CD4-positive, alpha-beta memory T cell (primary cell): Measurements from ENCODE around the gene TEX50. TPM values are rescaled to one million over a fixed set of nuclear protein-coding genes. Genes with fewer than 3 reads are reported as not detected.
A peak's percentile ranks its signal among the peaks of the same experiment; 100 is the strongest.
"Not testable (repeated sequence)": the region's sequence is repeated elsewhere in the genome, so short reads cannot be mapped to it uniquely, and the experiment has no call there.

ENCODE experiments used
- CTCF ChIA-PET: fragments of 350-600 bp; sonication (Branson Sonifier 250); formaldehyde crosslinking; loops from one replicate; lab custom pipeline; 2021; ENCODE audit warnings: inconsistent platforms; ENCODE audit not compliant: partially characterized antibody; lab: Charles Lee
- POLR2A ChIA-PET: fragments of 350-600 bp; sonication (Branson Sonifier 250); formaldehyde crosslinking; loops from one replicate; lab custom pipeline; 2021; ENCODE audit not compliant: partially characterized antibody; lab: Charles Lee
- DNase-seq, 5 donors: peaks; one replicate each; pipeline versions ENCODE4 v3.0.0 to v3.0.0-alpha.2; 2020 to 2022; ENCODE audit warnings: mixed read lengths in 1 of 5
- H3K27ac ChIP-seq: one replicate; pipeline ENCODE4 v1.7.0; 2013; ENCODE audit warnings: low read depth, low read length
- H3K27me3 ChIP-seq: 2 replicates; pipeline ENCODE4 v1.7.0; 2013; ENCODE audit warnings: mild to moderate bottlenecking, low read length, moderate library complexity; ENCODE audit not compliant: insufficient read depth
- H3K36me3 ChIP-seq: 2 replicates; pipeline ENCODE4 v1.7.0; 2013; ENCODE audit warnings: mild to moderate bottlenecking, low read length, moderate library complexity; ENCODE audit not compliant: insufficient read depth
- H3K4me1 ChIP-seq: 2 replicates; pipeline ENCODE4 v1.7.0; 2013; ENCODE audit warnings: mild to moderate bottlenecking, low read length, moderate library complexity; ENCODE audit not compliant: insufficient read depth
- H3K4me3 ChIP-seq, 2 donors: one replicate each; pipeline ENCODE4 v1.7.0; 2013; ENCODE audit warnings: low read length in 2 of 2, mild to moderate bottlenecking in 1 of 2
- H3K9me3 ChIP-seq, 2 donors: one replicate each; pipeline ENCODE4 v1.7.0; 2013; ENCODE audit warnings: low read length in 2 of 2, control low read depth in 1 of 2; ENCODE audit not compliant: control insufficient read depth in 1 of 2
- H3K27ac Mint-ChIP-seq, 7 donors: one replicate each; pipeline ENCODE4 v1.8.0; 2020 to 2021; ENCODE audit warnings: mixed read lengths in 7 of 7, mild to moderate bottlenecking in 6 of 7, inconsistent platforms in 3 of 7, moderate library complexity in 3 of 7
- H3K27me3 Mint-ChIP-seq, 2 donors: one replicate each; pipeline ENCODE4 v1.8.0; 2020 to 2021; ENCODE audit warnings: mixed read lengths in 2 of 2
- H3K36me3 Mint-ChIP-seq, 2 donors: one replicate each; pipeline ENCODE4 v1.8.0; 2020 to 2021; ENCODE audit warnings: mixed read lengths in 2 of 2, inconsistent platforms in 1 of 2, mild to moderate bottlenecking in 1 of 2
- H3K4me1 Mint-ChIP-seq, 4 donors: one replicate each; pipeline ENCODE4 v1.8.0; 2020 to 2021; ENCODE audit warnings: mixed read lengths in 4 of 4, mild to moderate bottlenecking in 1 of 4
- H3K4me3 Mint-ChIP-seq, 8 donors: one replicate each; pipeline ENCODE4 v1.8.0; 2020 to 2021; ENCODE audit warnings: mixed read lengths in 8 of 8, mild to moderate bottlenecking in 7 of 8, moderate library complexity in 6 of 8, inconsistent platforms in 3 of 8
- H3K9me3 Mint-ChIP-seq, 8 donors: one replicate each; pipeline ENCODE4 v1.8.0; 2020 to 2021; ENCODE audit warnings: mixed read lengths in 8 of 8, mild to moderate bottlenecking in 5 of 8, inconsistent platforms in 3 of 8, moderate library complexity in 1 of 8
- intact Hi-C: fragments of 100-400 bp; cut with micrococcal nuclease; formaldehyde crosslinking; loops from one replicate; pipeline ENCODE4 v1.15.1; 2023
- polyA plus RNA-seq, 2 donors: library from polyadenylated mRNA; unstranded; fragments of 300-500 nt; fragmentation: Illumina TruSeq; gene quantifications; one replicate each; pipeline ENCODE4 v1.2.3, GENCODE V29; 2021
- total RNA-seq, 2 experiments: library from RNA; stranded (reverse); gene quantifications; one replicate each; pipeline ENCODE4 v1.2.3, GENCODE V29; 2021

TEX50 gene
- total and polyA plus RNA-seq, 4 experiments from 2014 or later = not detected

GRCh38 chr1:173666646-173667045 is 31.5 kb downstream of the TEX50 start:
- H3K27me3 ChIP-seq = no peaks in the 10 kb centered on the region
- H3K27ac ChIP-seq = no peak overlapping the region
- H3K36me3 ChIP-seq = no peaks in the 10 kb centered on the region
- ChIA-PET CTCF (no interaction called here), POLR2A (no interaction called here)
- no peaks in the 10 kb centered on the region for H3K9me3 Mint-ChIP-seq
- no peak overlapping the region for H3K4me3 ChIP-seq
- H3K4me3 Mint-ChIP-seq = no peak overlapping the region
- H3K4me1 Mint-ChIP-seq = peaks cover 3 to 15% (median 6%) of the 10 kb centered on the region in 4 donors
- peaks cover 21 to 32% of the 10 kb centered on the region in 2 donors for H3K27me3 Mint-ChIP-seq
- no peak overlapping the region for H3K27ac Mint-ChIP-seq
- no peaks in the 10 kb centered on the region for H3K36me3 Mint-ChIP-seq
- H3K4me1 ChIP-seq = no peaks in the 10 kb centered on the region
- H3K9me3 ChIP-seq = no peaks in the 10 kb centered on the region
- intact Hi-C loops = no loop called here
- DNase-seq = no peak

- no peaks in the 10 kb centered on the region for H3K4me1 ChIP-seq
- Mint-ChIP-seq H3K9me3 (peaks cover 0 to 3% (median 0%) of the 10 kb centered on the region in 8 donors), H3K27ac (no peak within 1 kb of the TSS), H3K27me3 (peaks cover 23 to 31% of the 10 kb centered on the region in 2 donors), H3K4me3 (peak within 1 kb of the TSS in 5 of 8 donors; percentile 60 to 71 (median 64)), H3K4me1 (peaks cover 3 to 15% (median 6%) of the 10 kb centered on the region in 4 donors), H3K36me3 (no peaks in the 10 kb centered on the region)
- no peaks in the 10 kb centered on the region for H3K9me3 ChIP-seq
- no peaks in the 10 kb centered on the region for H3K27me3 ChIP-seq
- H3K4me3 ChIP-seq = no peak within 1 kb of the TSS
- no peak within 1 kb of the TSS for H3K27ac ChIP-seq
- ChIA-PET CTCF (no interaction called here), POLR2A (no interaction called here)
- peak in 1 of 5 donors; percentile 3 for DNase-seq
- no peaks in the 10 kb centered on the region for H3K36me3 ChIP-seq
- intact Hi-C loops = no loop called here
Measured at GRCh38 chr1:173669491-173669941, 34.4 kb downstream of the TEX50 start, which contains the start of gene ANKRD45. Gene ANKRD45 (minus strand): TSS chr1:173669851. CDS start chr1:173659418, 10,433 bp downstream.

GRCh38 chr1:173674496-173674895 is 39.4 kb downstream of the TEX50 start:
- H3K4me3 Mint-ChIP-seq, H3K36me3 Mint-ChIP-seq, H3K4me1 ChIP-seq, H3K36me3 ChIP-seq, CTCF ChIA-PET, H3K27ac ChIP-seq, intact Hi-C loops, H3K4me3 ChIP-seq, H3K27me3 ChIP-seq, DNase-seq, H3K9me3 ChIP-seq, H3K4me1 Mint-ChIP-seq: not testable (repeated sequence)
- peak overlapping the region in 1 of 7 donors; percentile 75 for H3K27ac Mint-ChIP-seq
- peaks cover 0 to 19% (median 5%) of the 10 kb centered on the region in 8 donors for H3K9me3 Mint-ChIP-seq
- peaks cover 13 to 16% of the 10 kb centered on the region in 2 donors for H3K27me3 Mint-ChIP-seq
- POLR2A ChIA-PET = interaction anchor here (0.6 kb wide), 1 partner anchor 29 kb away, joined by 3 read pairs; no protein-coding TSS in a partner anchor

GRCh38 chr1:173680152-173680551 is 45.0 kb downstream of the TEX50 start:
- H3K4me3 Mint-ChIP-seq, H3K27ac ChIP-seq, intact Hi-C loops, H3K36me3 ChIP-seq, H3K4me1 Mint-ChIP-seq, H3K27ac Mint-ChIP-seq, H3K27me3 ChIP-seq, H3K4me1 ChIP-seq, H3K4me3 ChIP-seq, H3K36me3 Mint-ChIP-seq, H3K27me3 Mint-ChIP-seq, POLR2A ChIA-PET, DNase-seq, CTCF ChIA-PET, H3K9me3 ChIP-seq: not testable (repeated sequence)
- peaks cover 0 to 14% (median 6%) of the 10 kb centered on the region in 8 donors for H3K9me3 Mint-ChIP-seq

- peaks cover 0 to 6% of the 10 kb centered on the region in 2 donors for H3K36me3 Mint-ChIP-seq
- H3K36me3 ChIP-seq = no peaks in the 10 kb centered on the region
- H3K27me3 ChIP-seq = no peaks in the 10 kb centered on the region
- intact Hi-C loops = no loop called here
- DNase-seq = no peak
- POLR2A ChIA-PET = interaction anchor here (0.6 kb wide), 1 partner anchor 1834 kb away, joined by 3 read pairs; no protein-coding TSS in a partner anchor
- H3K4me1 Mint-ChIP-seq = peaks cover 0 to 2% (median 0%) of the 10 kb centered on the region in 4 donors
- peaks cover 0 to 14% (median 4%) of the 10 kb centered on the region in 8 donors for H3K9me3 Mint-ChIP-seq
- H3K27me3 Mint-ChIP-seq = peaks cover 0 to 6% of the 10 kb centered on the region in 2 donors
- H3K4me3 Mint-ChIP-seq = no peak overlapping the region
- no peaks in the 10 kb centered on the region for H3K9me3 ChIP-seq
- H3K4me3 ChIP-seq = no peak overlapping the region
- no peaks in the 10 kb centered on the region for H3K4me1 ChIP-seq
- no peak overlapping the region for H3K27ac ChIP-seq
- CTCF ChIA-PET = interaction anchor here (0.7 kb wide), 1 partner anchor 11 kb away, joined by 3 read pairs; no protein-coding TSS in a partner anchor
- peak overlapping the region in 1 of 7 donors; percentile 69 for H3K27ac Mint-ChIP-seq
Measured at GRCh38 chr1:173682184-173682583, 47.0 kb downstream of the TEX50 start.

- H3K36me3 Mint-ChIP-seq, H3K36me3 ChIP-seq, intact Hi-C loops, DNase-seq, H3K9me3 ChIP-seq, CTCF ChIA-PET, H3K4me3 Mint-ChIP-seq, H3K27ac ChIP-seq, H3K27me3 Mint-ChIP-seq, H3K4me3 ChIP-seq, H3K9me3 Mint-ChIP-seq, H3K27me3 ChIP-seq, POLR2A ChIA-PET, H3K4me1 ChIP-seq, H3K27ac Mint-ChIP-seq, H3K4me1 Mint-ChIP-seq: not testable (repeated sequence)
Measured at GRCh38 chr1:173683838-173684237, 48.7 kb downstream of the TEX50 start.

- H3K27ac Mint-ChIP-seq, CTCF ChIA-PET, H3K27ac ChIP-seq, H3K36me3 Mint-ChIP-seq, H3K27me3 ChIP-seq, H3K27me3 Mint-ChIP-seq, H3K9me3 ChIP-seq, H3K4me3 Mint-ChIP-seq, H3K36me3 ChIP-seq, H3K9me3 Mint-ChIP-seq, POLR2A ChIA-PET, intact Hi-C loops, H3K4me3 ChIP-seq, H3K4me1 ChIP-seq, DNase-seq: not testable (repeated sequence)
- peaks cover 2 to 15% (median 8%) of the 10 kb centered on the region in 4 donors for H3K4me1 Mint-ChIP-seq
Measured at GRCh38 chr1:173685121-173685520, 50.0 kb downstream of the TEX50 start.
